GM13976 (cell line): ENCODE results near the gene SLC22A3.

ENCODE experiments used
- DNase-seq: peaks from one replicate; pipeline ENCODE4 v3.0.0; 2012; ENCODE audit warnings: low spot score
- CTCF ChIP-seq: IDR thresholded peaks from 2 replicates; pipeline ENCODE4 v1.5.1; 2012; ENCODE audit warnings: borderline replicate concordance, mild to moderate bottlenecking; ENCODE audit not compliant: insufficient read depth; ENCODE audit errors: extremely low read depth, missing control alignments, control extremely low read depth
- in situ Hi-C: fragments of 300-500 bp; cut with MboI; formaldehyde crosslinking; loops from one replicate; pipeline ENCODE4 v1.12.0; 2022; ENCODE audit warnings: low sequenced_read_pairs, mixed read lengths, inconsistent platforms; ENCODE audit not compliant: unreplicated experiment

SLC22A3 gene

GRCh38 chr6:160428069-160428430, 79.9 kb downstream of the SLC22A3 start:
- in situ Hi-C loops: no loop called here
- DNase-seq: no peak
- no peak for TF ChIP-seq CTCF

- no peak for TF ChIP-seq CTCF
- DNase-seq: no peak
- in situ Hi-C loops: no loop called here
Measured at GRCh38 chr6:160428818-160429619, 80.8 kb downstream of the SLC22A3 start.

GRCh38 chr6:160429620-160429895, 81.4 kb downstream of the SLC22A3 start:
- DNase-seq: no peak
- no peak for TF ChIP-seq CTCF
- in situ Hi-C loops: no loop called here

- in situ Hi-C loops: no loop called here
- TF ChIP-seq CTCF: no peak
- no peak for DNase-seq
Measured at GRCh38 chr6:160430203-160430602, 82.0 kb downstream of the SLC22A3 start.

GRCh38 chr6:160430751-160431150, 82.6 kb downstream of the SLC22A3 start:
- TF ChIP-seq CTCF: no peak
- no peak for DNase-seq
- in situ Hi-C loops: no loop called here

GRCh38 chr6:160431226-160431625, 83.0 kb downstream of the SLC22A3 start:
- in situ Hi-C loops: no loop called here
- DNase-seq: no peak
- no peak for TF ChIP-seq CTCF
